GM23338 (cell line): ENCODE results near the gene AKAP8L. TPM values are rescaled to one million over a fixed set of nuclear protein-coding genes. Genes with fewer than 3 reads are reported as not detected.
A peak's percentile ranks its signal among the peaks of the same experiment; 100 is the strongest.

Source experiments
- ATAC-seq: fragments of 200-7000 bp; cut with Tn5 transposase; 3 replicates; pipeline ENCODE4 v1.9.1; 2020
- DNase-seq: peaks from one replicate; pipeline ENCODE4 v3.0.0-alpha.2; 2015; ENCODE audit warnings: low spot score
- H2AFZ ChIP-seq: fragments of 200-600 bp; sonication (generic); 2 replicates; pipeline ENCODE4 v1.8.0; 2016; ENCODE audit warnings: antibody characterized with exemption, mild to moderate bottlenecking, moderate library complexity
- H3F3A ChIP-seq: fragments of 200-600 bp; sonication (generic); replicated peaks from 2 replicates; pipeline ENCODE4 v1.8.0; 2017; ENCODE audit warnings: antibody characterized with exemption, mixed run types, low read depth
- H3K27ac ChIP-seq: fragments of 200-600 bp; sonication (generic); 2 replicates; pipeline ENCODE4 v1.6.1; 2016; ENCODE audit warnings: low read depth
- H3K27me3 ChIP-seq: fragments of 200-600 bp; sonication (generic); 2 replicates; pipeline ENCODE4 v1.8.0; 2016; ENCODE audit warnings: mild to moderate bottlenecking, mixed run types, moderate library complexity; ENCODE audit not compliant: insufficient read depth
- H3K36me3 ChIP-seq: fragments of 200-600 bp; sonication (generic); 2 replicates; pipeline ENCODE4 v1.8.0; 2016; ENCODE audit warnings: mild to moderate bottlenecking; ENCODE audit not compliant: insufficient read depth
- H3K4me1 ChIP-seq: fragments of 200-600 bp; sonication (generic); 2 replicates; pipeline ENCODE4 v1.8.0; 2016; ENCODE audit warnings: mild to moderate bottlenecking, moderate library complexity; ENCODE audit not compliant: insufficient read depth
- H3K4me2 ChIP-seq: fragments of 200-600 bp; sonication (generic); 2 replicates; pipeline ENCODE4 v1.7.1; 2017; ENCODE audit warnings: mixed run types
- H3K4me3 ChIP-seq: fragments of 200-600 bp; sonication (generic); 2 replicates; pipeline ENCODE4 v1.6.1; 2016; ENCODE audit warnings: mixed run types
- H3K79me2 ChIP-seq: fragments of 200-600 bp; sonication (generic); replicated peaks from 2 replicates; pipeline ENCODE4 v1.8.0; 2017; ENCODE audit warnings: mild to moderate bottlenecking; ENCODE audit not compliant: insufficient read depth
- H3K9me2 ChIP-seq: fragments of 200-600 bp; sonication (generic); 2 replicates; pipeline ENCODE4 v1.8.0; 2017; ENCODE audit not compliant: insufficient read depth
- H4K20me1 ChIP-seq: fragments of 200-600 bp; sonication (generic); replicated peaks from 2 replicates; pipeline ENCODE4 v1.8.0; 2017; ENCODE audit warnings: mild to moderate bottlenecking; ENCODE audit not compliant: insufficient read depth
- H3K27ac Mint-ChIP-seq: 2 replicates; pipeline ENCODE4 v1.8.0; 2020; ENCODE audit warnings: inconsistent platforms, mild to moderate bottlenecking, moderate library complexity, mixed read lengths
- H3K27me3 Mint-ChIP-seq: 3 replicates; pipeline ENCODE4 v1.8.0; 2022; ENCODE audit warnings: low read depth, mild to moderate bottlenecking, moderate library complexity, mixed read lengths, inconsistent platforms; ENCODE audit not compliant: insufficient read depth, poor library complexity
- H3K36me3 Mint-ChIP-seq: 3 replicates; pipeline ENCODE4 v1.8.0; 2021; ENCODE audit warnings: low read depth, mild to moderate bottlenecking, inconsistent platforms, moderate library complexity, mixed read lengths
- H3K4me1 Mint-ChIP-seq: 3 replicates; pipeline ENCODE4 v1.8.0; 2020; ENCODE audit warnings: mild to moderate bottlenecking, inconsistent platforms, mixed read lengths
- H3K4me3 Mint-ChIP-seq: 3 replicates; pipeline ENCODE4 v1.8.0; 2021; ENCODE audit warnings: moderate library complexity, mild to moderate bottlenecking, inconsistent platforms, mixed read lengths
- H3K9me3 Mint-ChIP-seq: 3 replicates; pipeline ENCODE4 v1.8.0; 2020; ENCODE audit warnings: moderate library complexity, mild to moderate bottlenecking, inconsistent platforms, mixed read lengths
- CREB1 ChIP-seq: fragments of 250-450 bp; sonication (Bioruptor Pico); IDR thresholded peaks from 2 replicates; pipeline ENCODE4 v1.5.0; 2020; ENCODE audit warnings: low read depth, mild to moderate bottlenecking, moderate library complexity
- POLR2AphosphoS5 ChIP-seq: IDR thresholded peaks from 2 replicates; pipeline ENCODE4 v1.6.1; 2016; ENCODE audit warnings: antibody characterized with exemption, low read depth
- STAT1 ChIP-seq: IDR thresholded peaks from one replicate; pipeline ENCODE4 v1.6.1; 2016; ENCODE audit warnings: antibody characterized with exemption; ENCODE audit not compliant: unreplicated experiment
- ZNF331 ChIP-seq: fragments of 250-450 bp; sonication (Bioruptor Pico); IDR thresholded peaks from 2 replicates; pipeline ENCODE4 v1.5.0; 2020; ENCODE audit warnings: low read depth, mild to moderate bottlenecking, moderate library complexity
- polyA plus RNA-seq: library from polyadenylated mRNA; unstranded; fragments of >200 nt; fragmentation: Nextera tagmentation; extraction: Ambion mirVana; gene quantifications from 2 replicates; pipeline ENCODE4 v1.2.1, GENCODE V29; 2016
- total RNA-seq: library from RNA; depleted of rRNA; stranded (reverse); fragments of >200 nt; shearing (Covaris generic); gene quantifications from 2 replicates; pipeline ENCODE4 v1.2.3, GENCODE V29; 2014
- TF ChIP-seq, protein P1 (sequence below): fragments of 250-450 bp; sonication (Bioruptor Pico); IDR thresholded peaks from 2 replicates; pipeline ENCODE4 v1.5.0; 2020; ENCODE audit warnings: mild to moderate bottlenecking, moderate library complexity

The AKAP8L gene
- total and polyA plus RNA-seq, 2 experiments from 2014 or later, result 78.8 to 165 TPM

DNA sequence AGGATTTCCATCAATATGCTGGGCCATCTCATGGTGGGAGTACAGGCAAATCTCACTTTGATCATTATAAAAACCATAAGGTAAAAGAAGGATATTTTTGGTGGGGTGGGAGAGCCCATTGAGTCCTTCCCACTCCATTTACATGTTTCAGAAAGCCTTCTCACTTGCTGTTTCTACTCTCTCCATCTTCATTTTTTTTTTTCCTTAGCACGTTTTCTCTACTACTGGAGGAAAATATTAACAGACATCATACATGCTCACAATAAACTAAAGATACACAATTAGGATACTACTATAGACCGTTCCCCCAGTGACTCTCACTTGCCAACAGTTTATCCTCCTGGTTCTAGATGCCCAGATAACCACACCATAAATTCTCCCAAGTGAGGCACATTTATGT, 37.4 kb downstream of the AKAP8L start (continued):
- TF ChIP-seq, protein P1, sequence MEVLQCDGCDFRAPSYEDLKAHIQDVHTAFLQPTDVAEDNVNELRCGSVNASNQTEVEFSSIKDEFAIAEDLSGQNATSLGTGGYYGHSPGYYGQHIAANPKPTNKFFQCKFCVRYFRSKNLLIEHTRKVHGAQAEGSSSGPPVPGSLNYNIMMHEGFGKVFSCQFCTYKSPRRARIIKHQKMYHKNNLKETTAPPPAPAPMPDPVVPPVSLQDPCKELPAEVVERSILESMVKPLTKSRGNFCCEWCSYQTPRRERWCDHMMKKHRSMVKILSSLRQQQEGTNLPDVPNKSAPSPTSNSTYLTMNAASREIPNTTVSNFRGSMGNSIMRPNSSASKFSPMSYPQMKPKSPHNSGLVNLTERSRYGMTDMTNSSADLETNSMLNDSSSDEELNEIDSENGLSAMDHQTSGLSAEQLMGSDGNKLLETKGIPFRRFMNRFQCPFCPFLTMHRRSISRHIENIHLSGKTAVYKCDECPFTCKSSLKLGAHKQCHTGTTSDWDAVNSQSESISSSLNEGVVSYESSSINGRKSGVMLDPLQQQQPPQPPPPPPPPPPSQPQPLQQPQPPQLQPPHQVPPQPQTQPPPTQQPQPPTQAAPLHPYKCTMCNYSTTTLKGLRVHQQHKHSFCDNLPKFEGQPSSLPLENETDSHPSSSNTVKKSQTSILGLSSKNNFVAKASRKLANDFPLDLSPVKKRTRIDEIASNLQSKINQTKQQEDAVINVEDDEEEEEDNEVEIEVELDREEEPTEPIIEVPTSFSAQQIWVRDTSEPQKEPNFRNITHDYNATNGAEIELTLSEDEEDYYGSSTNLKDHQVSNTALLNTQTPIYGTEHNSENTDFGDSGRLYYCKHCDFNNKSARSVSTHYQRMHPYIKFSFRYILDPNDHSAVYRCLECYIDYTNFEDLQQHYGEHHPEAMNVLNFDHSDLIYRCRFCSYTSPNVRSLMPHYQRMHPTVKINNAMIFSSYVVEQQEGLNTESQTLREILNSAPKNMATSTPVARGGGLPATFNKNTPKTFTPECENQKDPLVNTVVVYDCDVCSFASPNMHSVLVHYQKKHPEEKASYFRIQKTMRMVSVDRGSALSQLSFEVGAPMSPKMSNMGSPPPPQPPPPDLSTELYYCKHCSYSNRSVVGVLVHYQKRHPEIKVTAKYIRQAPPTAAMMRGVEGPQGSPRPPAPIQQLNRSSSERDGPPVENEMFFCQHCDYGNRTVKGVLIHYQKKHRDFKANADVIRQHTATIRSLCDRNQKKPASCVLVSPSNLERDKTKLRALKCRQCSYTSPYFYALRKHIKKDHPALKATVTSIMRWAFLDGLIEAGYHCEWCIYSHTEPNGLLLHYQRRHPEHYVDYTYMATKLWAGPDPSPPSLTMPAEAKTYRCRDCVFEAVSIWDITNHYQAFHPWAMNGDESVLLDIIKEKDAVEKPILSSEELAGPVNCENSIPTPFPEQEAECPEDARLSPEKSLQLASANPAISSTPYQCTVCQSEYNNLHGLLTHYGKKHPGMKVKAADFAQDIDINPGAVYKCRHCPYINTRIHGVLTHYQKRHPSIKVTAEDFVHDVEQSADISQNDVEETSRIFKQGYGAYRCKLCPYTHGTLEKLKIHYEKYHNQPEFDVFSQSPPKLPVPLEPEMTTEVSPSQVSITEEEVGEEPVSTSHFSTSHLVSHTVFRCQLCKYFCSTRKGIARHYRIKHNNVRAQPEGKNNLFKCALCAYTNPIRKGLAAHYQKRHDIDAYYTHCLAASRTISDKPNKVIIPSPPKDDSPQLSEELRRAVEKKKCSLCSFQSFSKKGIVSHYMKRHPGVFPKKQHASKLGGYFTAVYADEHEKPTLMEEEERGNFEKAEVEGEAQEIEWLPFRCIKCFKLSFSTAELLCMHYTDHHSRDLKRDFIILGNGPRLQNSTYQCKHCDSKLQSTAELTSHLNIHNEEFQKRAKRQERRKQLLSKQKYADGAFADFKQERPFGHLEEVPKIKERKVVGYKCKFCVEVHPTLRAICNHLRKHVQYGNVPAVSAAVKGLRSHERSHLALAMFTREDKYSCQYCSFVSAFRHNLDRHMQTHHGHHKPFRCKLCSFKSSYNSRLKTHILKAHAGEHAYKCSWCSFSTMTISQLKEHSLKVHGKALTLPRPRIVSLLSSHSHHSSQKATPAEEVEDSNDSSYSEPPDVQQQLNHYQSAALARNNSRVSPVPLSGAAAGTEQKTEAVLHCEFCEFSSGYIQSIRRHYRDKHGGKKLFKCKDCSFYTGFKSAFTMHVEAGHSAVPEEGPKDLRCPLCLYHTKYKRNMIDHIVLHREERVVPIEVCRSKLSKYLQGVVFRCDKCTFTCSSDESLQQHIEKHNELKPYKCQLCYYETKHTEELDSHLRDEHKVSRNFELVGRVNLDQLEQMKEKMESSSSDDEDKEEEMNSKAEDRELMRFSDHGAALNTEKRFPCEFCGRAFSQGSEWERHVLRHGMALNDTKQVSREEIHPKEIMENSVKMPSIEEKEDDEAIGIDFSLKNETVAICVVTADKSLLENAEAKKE (CRISPR knock-in tag), result no peak
- TF ChIP-seq CREB1 (CRISPR knock-in tag) (no peak), POLR2AphosphoS5 (no peak), ZNF331 (CRISPR knock-in tag) (no peak), STAT1 (no peak)

DNA sequence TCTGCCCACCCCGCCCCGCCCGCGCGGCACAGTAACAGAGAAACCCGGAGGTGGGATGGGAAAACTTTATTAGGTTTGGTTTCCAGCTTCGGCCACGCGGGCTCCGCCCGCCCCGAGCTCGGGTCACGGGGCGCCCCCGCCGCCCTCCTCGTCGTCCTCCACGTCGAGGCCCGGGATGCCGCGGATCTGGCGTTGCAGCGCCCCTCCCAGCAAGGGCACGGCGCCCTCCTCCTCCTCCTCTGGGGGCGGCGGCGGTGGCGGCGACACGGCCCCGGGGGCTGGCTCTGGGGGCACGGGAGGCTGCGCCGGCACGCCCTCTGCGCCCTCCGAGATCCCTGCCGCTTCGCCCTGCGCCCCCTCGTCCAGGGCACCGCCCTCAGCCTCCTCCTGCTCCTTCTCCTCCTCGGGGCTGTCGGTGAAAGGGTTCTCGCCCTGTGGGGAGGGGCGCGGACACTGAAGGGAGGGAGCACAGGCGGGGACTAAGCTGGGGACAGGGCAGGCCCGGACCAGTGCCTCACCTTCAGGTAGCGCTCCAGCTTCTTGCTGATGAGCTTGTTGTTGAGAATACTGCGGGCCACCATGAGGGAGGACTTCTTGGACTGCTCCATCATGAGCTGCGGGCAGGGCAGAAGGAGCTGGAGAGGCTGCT, 38.7 kb downstream of the AKAP8L start:
- peak overlapping the region; percentile 92 for H3K27ac Mint-ChIP-seq
- peak overlapping the region; percentile 14; the same call in 1 of the 2 replicates for H2AFZ ChIP-seq
- no peak for TF ChIP-seq STAT1
- TF ChIP-seq POLR2AphosphoS5, result peak; percentile 61; the same call in 1 of the 2 replicates
- DNase-seq (peak; percentile 84), ATAC-seq (peak; percentile 60)
- peak overlapping the region; percentile 91 for H3K4me2 ChIP-seq
- H3F3A ChIP-seq, result peaks cover 25% of the 10 kb centered on the region
- H3K4me3 ChIP-seq, result peak overlapping the region; percentile 99
- peaks cover 31% of the 10 kb centered on the region for H4K20me1 ChIP-seq
- peak overlapping the region; percentile 95 for H3K27ac ChIP-seq
- no peaks in the 10 kb centered on the region for H3K9me2 ChIP-seq
- H3K36me3 ChIP-seq, result no peaks in the 10 kb centered on the region
- H3K4me3 Mint-ChIP-seq, result peak overlapping the region; percentile 96
- peaks cover 16% of the 10 kb centered on the region for H3K4me1 ChIP-seq
- peaks cover 29% of the 10 kb centered on the region for H3K4me1 Mint-ChIP-seq
- no peaks in the 10 kb centered on the region; the same call in 1 of the 3 replicates for H3K9me3 Mint-ChIP-seq
- H3K27me3 ChIP-seq, result no peaks in the 10 kb centered on the region
- peaks cover 12% of the 10 kb centered on the region for H3K36me3 Mint-ChIP-seq
- H3K27me3 Mint-ChIP-seq, result peaks cover 14% of the 10 kb centered on the region
- peaks cover 42% of the 10 kb centered on the region for H3K79me2 ChIP-seq
